Liver (tissue), 9 donors: ENCODE data around the gene NRIP2. TPM values are rescaled to one million over a fixed set of nuclear protein-coding genes. Genes with fewer than 3 reads are reported as not detected.
"Not testable (repeated sequence)": the region's sequence is repeated elsewhere in the genome, so short reads cannot be mapped to it uniquely, and the experiment has no call there.

ENCODE experiments used
- DNase-seq: peaks from one replicate; pipeline ENCODE4 v3.0.0-alpha.2; 2017; ENCODE audit warnings: low spot score
- H3K27ac ChIP-seq, 2 donors: one replicate each; pipeline ENCODE4 v1.7.0; 2013; ENCODE audit warnings: inconsistent platforms in 2 of 2, low read length in 2 of 2, control low read depth in 1 of 2, low read depth in 1 of 2, mild to moderate bottlenecking in 1 of 2
- H3K27me3 ChIP-seq, 4 donors: one replicate each; pipeline versions ENCODE4 v1.6.1 to v1.7.0; 2013; ENCODE audit warnings: low read length in 3 of 4, inconsistent platforms in 1 of 4, mild to moderate bottlenecking in 1 of 4, moderate library complexity in 1 of 4; ENCODE audit not compliant: control insufficient read depth in 4 of 4, insufficient read depth in 4 of 4
- H3K36me3 ChIP-seq, 4 donors: one replicate each; pipeline versions ENCODE4 v1.6.1 to v1.7.0; 2013; ENCODE audit warnings: low read length in 3 of 4, mild to moderate bottlenecking in 3 of 4, low read depth in 1 of 4, moderate library complexity in 1 of 4; ENCODE audit not compliant: control insufficient read depth in 4 of 4, insufficient read depth in 3 of 4
- H3K4me1 ChIP-seq, 4 donors: one replicate each; pipeline versions ENCODE4 v1.6.1 to v1.7.0; 2013; ENCODE audit warnings: low read length in 3 of 4, mild to moderate bottlenecking in 3 of 4, moderate library complexity in 1 of 4; ENCODE audit not compliant: control insufficient read depth in 4 of 4, insufficient read depth in 4 of 4
- H3K4me3 ChIP-seq, 3 donors: one replicate each; pipeline versions ENCODE4 v1.6.1 to v1.7.0; 2013; ENCODE audit warnings: low read length in 3 of 3, control low read depth in 1 of 3, low read depth in 1 of 3, mild to moderate bottlenecking in 1 of 3
- H3K9ac ChIP-seq, 2 donors: one replicate each; pipeline ENCODE4 v1.7.0; 2013; ENCODE audit warnings: low read length in 2 of 2, mild to moderate bottlenecking in 2 of 2, moderate library complexity in 2 of 2, control low read depth in 1 of 2, low read depth in 1 of 2
- H3K9me3 ChIP-seq, 4 donors: one replicate each; pipeline versions ENCODE4 v1.6.1 to v1.7.0; 2013; ENCODE audit warnings: low read length in 3 of 4; ENCODE audit not compliant: control insufficient read depth in 4 of 4
- ATF3 ChIP-seq: IDR thresholded peaks from 2 replicates; pipeline ENCODE4 v1.6.1; 2016; ENCODE audit warnings: antibody characterized with exemption
- EGR1 ChIP-seq, 2 donors: IDR thresholded peaks; 2 replicates each; pipeline ENCODE4 v1.6.1; 2016 to 2018; ENCODE audit warnings: antibody characterized with exemption in 2 of 2, low read depth in 2 of 2
- FOXA1 ChIP-seq: IDR thresholded peaks from 2 replicates; pipeline ENCODE4 v1.6.1; 2016; ENCODE audit warnings: antibody characterized with exemption
- FOXA2 ChIP-seq: IDR thresholded peaks from 2 replicates; pipeline ENCODE4 v1.6.1; 2016; ENCODE audit warnings: antibody characterized with exemption
- GABPA ChIP-seq, 2 donors: IDR thresholded peaks in 1 of 2; conservative IDR thresholded peaks in 1 of 2; 2 replicates each; pipeline ENCODE4 v1.6.1; 2016; ENCODE audit warnings: antibody characterized with exemption in 2 of 2, mild to moderate bottlenecking in 1 of 2, moderate library complexity in 1 of 2
- HNF4G ChIP-seq: IDR thresholded peaks from 2 replicates; pipeline ENCODE4 v1.6.1; 2016; ENCODE audit warnings: antibody characterized with exemption
- MAX ChIP-seq: IDR thresholded peaks from 2 replicates; pipeline ENCODE4 v1.6.1; 2016; ENCODE audit warnings: antibody characterized with exemption
- NR2F2 ChIP-seq: IDR thresholded peaks from 2 replicates; pipeline ENCODE4 v1.6.1; 2016; ENCODE audit warnings: antibody characterized with exemption
- RXRA ChIP-seq, 2 donors: IDR thresholded peaks; 2 replicates each; pipeline ENCODE4 v1.6.1; 2017 to 2018; ENCODE audit warnings: antibody characterized with exemption in 2 of 2, mild to moderate bottlenecking in 1 of 2
- TAF1 ChIP-seq: conservative IDR thresholded peaks from 2 replicates; pipeline ENCODE4 v1.6.1; 2016; ENCODE audit warnings: antibody characterized with exemption, mild to moderate bottlenecking
- ZBTB33 ChIP-seq: IDR thresholded peaks from 2 replicates; pipeline ENCODE4 v1.6.1; 2016; ENCODE audit warnings: antibody characterized with exemption
- WGBS: extraction: QIAGEN DNeasy Blood & Tissue Kit; methylation state at CpG from one replicate; pipeline ENCODE4 v1.1.7; 2013; 5-methylcytosine and 5-hydroxymethylcytosine counted together
- polyA plus RNA-seq, 2 donors: library from polyadenylated mRNA; stranded (reverse) in 1 of 2; unstranded in 1 of 2; fragments of 200-250 nt in 1 of 2; fragments of >200 nt in 1 of 2; fragmentation: Nextera tagmentation in 1 of 2; extraction: Ambion mirVana in 1 of 2; gene quantifications; one replicate each; pipeline versions ENCODE4 v1.2.1 to v1.2.3, GENCODE V29; 2013 to 2015
- total RNA-seq, 2 donors: library from RNA; depleted of rRNA; stranded (reverse); fragments of >200 nt; gene quantifications; one replicate each; pipeline ENCODE4 v1.2.3, GENCODE V29; 2014
- TF ChIP-seq, protein P1 (sequence below): IDR thresholded peaks from 2 replicates; pipeline ENCODE4 v1.6.1; 2016; ENCODE audit warnings: antibody characterized with exemption, mild to moderate bottlenecking
- donor health status: healthy.
- donor health status: healthy.
- donor health status: healthy.
- donor health status: healthy.
- donor health status: healthy.

Gene NRIP2
- total and polyA plus RNA-seq, 4 donors, result 0.19 to 0.46 (median 0.23) TPM

DNA sequence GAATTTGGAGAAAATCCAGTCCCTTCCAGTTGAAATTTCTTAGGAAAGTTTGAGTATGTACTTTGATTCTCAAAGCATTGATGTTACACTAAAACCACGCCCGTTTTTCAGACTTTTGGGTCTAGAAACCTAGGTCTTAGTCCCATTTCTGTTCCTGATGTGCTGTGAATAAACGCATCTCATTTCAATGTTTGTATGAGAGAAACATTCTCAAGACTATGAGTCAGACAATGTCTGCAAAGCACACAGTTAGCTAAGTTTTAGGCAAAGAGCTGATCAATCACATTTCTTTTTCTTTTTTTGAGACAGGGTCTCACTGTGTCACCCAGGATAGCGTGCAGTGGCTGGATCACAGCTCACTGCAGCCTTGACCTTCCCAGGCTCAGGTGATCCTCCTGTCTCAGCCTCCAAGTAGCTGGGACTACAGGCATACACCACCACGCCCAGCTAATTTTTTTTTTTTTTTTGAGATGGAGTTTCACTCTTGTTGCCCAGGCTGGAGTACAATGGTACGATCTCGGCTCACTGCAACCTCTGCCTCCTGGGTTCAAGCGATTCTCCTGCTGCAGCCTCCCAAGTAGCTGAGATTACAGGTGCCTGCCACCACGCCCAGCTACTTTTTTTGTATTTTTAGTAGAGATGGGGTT, 34.3 kb upstream of the NRIP2 start:
- DNase-seq, H3K9me3 ChIP-seq, H3K4me1 ChIP-seq, H3K36me3 ChIP-seq, H3K4me3 ChIP-seq, H3K27ac ChIP-seq, H3K9ac ChIP-seq, H3K27me3 ChIP-seq: not testable (repeated sequence)
- 88% methylated on average over 9 of the region's 9 CpGs for WGBS

DNA sequence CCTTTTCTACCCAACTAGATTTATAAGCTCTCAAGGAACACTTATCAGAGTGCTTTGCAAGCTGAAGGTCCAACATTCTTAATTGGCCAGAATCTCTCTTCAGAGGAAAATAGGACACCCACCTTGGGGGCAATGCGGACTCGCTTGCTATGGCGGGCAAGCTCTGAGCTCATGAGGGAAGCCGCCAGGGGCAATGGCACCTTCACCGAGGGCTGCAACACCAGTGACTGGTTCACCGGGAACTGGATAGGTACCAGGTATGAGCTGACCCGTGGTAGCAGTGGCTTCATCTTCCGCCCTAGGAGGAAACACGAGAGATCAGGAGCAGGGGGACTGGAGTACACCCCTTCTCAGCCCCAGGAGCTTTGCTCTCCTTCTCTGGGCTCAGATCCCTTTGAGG, 29.4 kb upstream of the NRIP2 start:
- no peak overlapping the region for H3K27ac ChIP-seq
- no peak overlapping the region for H3K4me3 ChIP-seq
- 98% methylated on average over 9 of the region's 9 CpGs for whole genome bisulfite sequencing
- H3K36me3 ChIP-seq, result no peaks in the 10 kb centered on the region
- no peaks in the 10 kb centered on the region for H3K4me1 ChIP-seq
- H3K9ac ChIP-seq, result no peak overlapping the region
- no peaks in the 10 kb centered on the region for H3K27me3 ChIP-seq
- DNase-seq, result no peak
- no peaks in the 10 kb centered on the region for H3K9me3 ChIP-seq
- TF ChIP-seq FOXA2, result no peak
- no peak for TF ChIP-seq HNF4G
- no peak for TF ChIP-seq ATF3
- TF ChIP-seq, protein P1, sequence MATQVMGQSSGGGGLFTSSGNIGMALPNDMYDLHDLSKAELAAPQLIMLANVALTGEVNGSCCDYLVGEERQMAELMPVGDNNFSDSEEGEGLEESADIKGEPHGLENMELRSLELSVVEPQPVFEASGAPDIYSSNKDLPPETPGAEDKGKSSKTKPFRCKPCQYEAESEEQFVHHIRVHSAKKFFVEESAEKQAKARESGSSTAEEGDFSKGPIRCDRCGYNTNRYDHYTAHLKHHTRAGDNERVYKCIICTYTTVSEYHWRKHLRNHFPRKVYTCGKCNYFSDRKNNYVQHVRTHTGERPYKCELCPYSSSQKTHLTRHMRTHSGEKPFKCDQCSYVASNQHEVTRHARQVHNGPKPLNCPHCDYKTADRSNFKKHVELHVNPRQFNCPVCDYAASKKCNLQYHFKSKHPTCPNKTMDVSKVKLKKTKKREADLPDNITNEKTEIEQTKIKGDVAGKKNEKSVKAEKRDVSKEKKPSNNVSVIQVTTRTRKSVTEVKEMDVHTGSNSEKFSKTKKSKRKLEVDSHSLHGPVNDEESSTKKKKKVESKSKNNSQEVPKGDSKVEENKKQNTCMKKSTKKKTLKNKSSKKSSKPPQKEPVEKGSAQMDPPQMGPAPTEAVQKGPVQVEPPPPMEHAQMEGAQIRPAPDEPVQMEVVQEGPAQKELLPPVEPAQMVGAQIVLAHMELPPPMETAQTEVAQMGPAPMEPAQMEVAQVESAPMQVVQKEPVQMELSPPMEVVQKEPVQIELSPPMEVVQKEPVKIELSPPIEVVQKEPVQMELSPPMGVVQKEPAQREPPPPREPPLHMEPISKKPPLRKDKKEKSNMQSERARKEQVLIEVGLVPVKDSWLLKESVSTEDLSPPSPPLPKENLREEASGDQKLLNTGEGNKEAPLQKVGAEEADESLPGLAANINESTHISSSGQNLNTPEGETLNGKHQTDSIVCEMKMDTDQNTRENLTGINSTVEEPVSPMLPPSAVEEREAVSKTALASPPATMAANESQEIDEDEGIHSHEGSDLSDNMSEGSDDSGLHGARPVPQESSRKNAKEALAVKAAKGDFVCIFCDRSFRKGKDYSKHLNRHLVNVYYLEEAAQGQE, result no peak
- no peak for TF ChIP-seq RXRA (IDR thresholded peaks at IDR 0.05)

DNA sequence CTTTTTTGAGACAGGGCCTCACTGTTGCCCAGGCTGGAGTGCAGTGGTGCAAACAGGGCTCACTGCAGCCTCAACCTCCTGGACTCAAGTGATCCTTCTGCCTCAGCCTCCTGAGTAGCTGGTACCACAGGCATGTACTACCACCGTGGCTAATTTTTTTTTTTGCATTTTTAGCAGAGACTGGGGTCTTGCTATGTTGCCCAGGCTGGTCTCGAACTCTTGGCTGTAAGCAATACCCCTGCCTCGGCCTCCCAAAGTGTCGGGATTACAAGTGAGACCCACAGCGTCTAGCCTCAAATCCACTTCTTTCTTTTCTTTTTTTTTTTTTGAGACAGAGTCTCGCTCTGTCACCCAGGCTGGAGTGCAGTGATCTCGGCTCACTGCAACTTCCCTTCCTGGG, 28.6 kb upstream of the NRIP2 start:
- WGBS, result 96% methylated on average over 7 of the region's 7 CpGs
- DNase-seq, H3K9ac ChIP-seq, H3K27me3 ChIP-seq, H3K27ac ChIP-seq, H3K4me1 ChIP-seq, H3K36me3 ChIP-seq, H3K9me3 ChIP-seq, H3K4me3 ChIP-seq: not testable (repeated sequence)

- WGBS, result 97% methylated on average over 7 of the region's 7 CpGs
- peaks cover 0 to 3% (median under 1%) of the 10 kb centered on the region in 4 donors for H3K36me3 ChIP-seq
- H3K27me3 ChIP-seq, result no peaks in the 10 kb centered on the region
- H3K4me1 ChIP-seq, result no peaks in the 10 kb centered on the region
- no peak for DNase-seq
- no peak overlapping the region for H3K4me3 ChIP-seq
- no peak overlapping the region for H3K9ac ChIP-seq
- H3K9me3 ChIP-seq, result no peaks in the 10 kb centered on the region
- H3K27ac ChIP-seq, result no peak overlapping the region
- TF ChIP-seq EGR1 (IDR thresholded peaks at IDR 0.05; ENCODE audit: low read depth in 2 of 2), result no peak
- TF ChIP-seq RXRA (IDR thresholded peaks at IDR 0.05), result no peak
- TF ChIP-seq GABPA (IDR thresholded peaks at IDR 0.05 in 1 of 2, conservative IDR thresholded peaks at IDR 0.05 in 1 of 2), result no peak
- TF ChIP-seq TAF1, result no peak
- TF ChIP-seq FOXA1, result no peak
- TF ChIP-seq NR2F2, result no peak
- TF ChIP-seq ZBTB33, result no peak
- no peak for TF ChIP-seq MAX
- no peak for TF ChIP-seq HNF4G
- TF ChIP-seq, protein P1, result no peak
- TF ChIP-seq ATF3, result no peak
Measured at GRCh38 chr12:2862876-2863275, 28.0 kb upstream of the NRIP2 start.
